Measurements from ENCODE around the gene PDE6B.

GRCh38 chr4:629915-630641 is 4.7 kb downstream of the PDE6B start:
- TF ChIP-seq HNF1B (CRISPR knock-in tag; IDR thresholded peaks at IDR 0.05) (no peak), TSC22D2 (CRISPR knock-in tag; IDR thresholded peaks at IDR 0.05; ENCODE audit: borderline replicate concordance) (no peak), SNAPC2 (CRISPR knock-in tag; IDR thresholded peaks at IDR 0.05) (no peak), ZFP1 (CRISPR knock-in tag; IDR thresholded peaks at IDR 0.05) (no peak), POLR2A (IDR thresholded peaks at IDR 0.05; ENCODE audit: insufficient read depth in 1 of 2, low read depth in 2 of 2, low read length in 2 of 2) (no peak), ZBTB7A (CRISPR knock-in tag; IDR thresholded peaks at IDR 0.05) (no peak), ONECUT2 (CRISPR knock-in tag; IDR thresholded peaks at IDR 0.05) (no peak)
- TF ChIP-seq, protein P1, sequence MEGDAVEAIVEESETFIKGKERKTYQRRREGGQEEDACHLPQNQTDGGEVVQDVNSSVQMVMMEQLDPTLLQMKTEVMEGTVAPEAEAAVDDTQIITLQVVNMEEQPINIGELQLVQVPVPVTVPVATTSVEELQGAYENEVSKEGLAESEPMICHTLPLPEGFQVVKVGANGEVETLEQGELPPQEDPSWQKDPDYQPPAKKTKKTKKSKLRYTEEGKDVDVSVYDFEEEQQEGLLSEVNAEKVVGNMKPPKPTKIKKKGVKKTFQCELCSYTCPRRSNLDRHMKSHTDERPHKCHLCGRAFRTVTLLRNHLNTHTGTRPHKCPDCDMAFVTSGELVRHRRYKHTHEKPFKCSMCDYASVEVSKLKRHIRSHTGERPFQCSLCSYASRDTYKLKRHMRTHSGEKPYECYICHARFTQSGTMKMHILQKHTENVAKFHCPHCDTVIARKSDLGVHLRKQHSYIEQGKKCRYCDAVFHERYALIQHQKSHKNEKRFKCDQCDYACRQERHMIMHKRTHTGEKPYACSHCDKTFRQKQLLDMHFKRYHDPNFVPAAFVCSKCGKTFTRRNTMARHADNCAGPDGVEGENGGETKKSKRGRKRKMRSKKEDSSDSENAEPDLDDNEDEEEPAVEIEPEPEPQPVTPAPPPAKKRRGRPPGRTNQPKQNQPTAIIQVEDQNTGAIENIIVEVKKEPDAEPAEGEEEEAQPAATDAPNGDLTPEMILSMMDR (CRISPR knock-in tag; IDR thresholded peaks at IDR 0.05), result no peak
- TF ChIP-seq, protein P2, sequence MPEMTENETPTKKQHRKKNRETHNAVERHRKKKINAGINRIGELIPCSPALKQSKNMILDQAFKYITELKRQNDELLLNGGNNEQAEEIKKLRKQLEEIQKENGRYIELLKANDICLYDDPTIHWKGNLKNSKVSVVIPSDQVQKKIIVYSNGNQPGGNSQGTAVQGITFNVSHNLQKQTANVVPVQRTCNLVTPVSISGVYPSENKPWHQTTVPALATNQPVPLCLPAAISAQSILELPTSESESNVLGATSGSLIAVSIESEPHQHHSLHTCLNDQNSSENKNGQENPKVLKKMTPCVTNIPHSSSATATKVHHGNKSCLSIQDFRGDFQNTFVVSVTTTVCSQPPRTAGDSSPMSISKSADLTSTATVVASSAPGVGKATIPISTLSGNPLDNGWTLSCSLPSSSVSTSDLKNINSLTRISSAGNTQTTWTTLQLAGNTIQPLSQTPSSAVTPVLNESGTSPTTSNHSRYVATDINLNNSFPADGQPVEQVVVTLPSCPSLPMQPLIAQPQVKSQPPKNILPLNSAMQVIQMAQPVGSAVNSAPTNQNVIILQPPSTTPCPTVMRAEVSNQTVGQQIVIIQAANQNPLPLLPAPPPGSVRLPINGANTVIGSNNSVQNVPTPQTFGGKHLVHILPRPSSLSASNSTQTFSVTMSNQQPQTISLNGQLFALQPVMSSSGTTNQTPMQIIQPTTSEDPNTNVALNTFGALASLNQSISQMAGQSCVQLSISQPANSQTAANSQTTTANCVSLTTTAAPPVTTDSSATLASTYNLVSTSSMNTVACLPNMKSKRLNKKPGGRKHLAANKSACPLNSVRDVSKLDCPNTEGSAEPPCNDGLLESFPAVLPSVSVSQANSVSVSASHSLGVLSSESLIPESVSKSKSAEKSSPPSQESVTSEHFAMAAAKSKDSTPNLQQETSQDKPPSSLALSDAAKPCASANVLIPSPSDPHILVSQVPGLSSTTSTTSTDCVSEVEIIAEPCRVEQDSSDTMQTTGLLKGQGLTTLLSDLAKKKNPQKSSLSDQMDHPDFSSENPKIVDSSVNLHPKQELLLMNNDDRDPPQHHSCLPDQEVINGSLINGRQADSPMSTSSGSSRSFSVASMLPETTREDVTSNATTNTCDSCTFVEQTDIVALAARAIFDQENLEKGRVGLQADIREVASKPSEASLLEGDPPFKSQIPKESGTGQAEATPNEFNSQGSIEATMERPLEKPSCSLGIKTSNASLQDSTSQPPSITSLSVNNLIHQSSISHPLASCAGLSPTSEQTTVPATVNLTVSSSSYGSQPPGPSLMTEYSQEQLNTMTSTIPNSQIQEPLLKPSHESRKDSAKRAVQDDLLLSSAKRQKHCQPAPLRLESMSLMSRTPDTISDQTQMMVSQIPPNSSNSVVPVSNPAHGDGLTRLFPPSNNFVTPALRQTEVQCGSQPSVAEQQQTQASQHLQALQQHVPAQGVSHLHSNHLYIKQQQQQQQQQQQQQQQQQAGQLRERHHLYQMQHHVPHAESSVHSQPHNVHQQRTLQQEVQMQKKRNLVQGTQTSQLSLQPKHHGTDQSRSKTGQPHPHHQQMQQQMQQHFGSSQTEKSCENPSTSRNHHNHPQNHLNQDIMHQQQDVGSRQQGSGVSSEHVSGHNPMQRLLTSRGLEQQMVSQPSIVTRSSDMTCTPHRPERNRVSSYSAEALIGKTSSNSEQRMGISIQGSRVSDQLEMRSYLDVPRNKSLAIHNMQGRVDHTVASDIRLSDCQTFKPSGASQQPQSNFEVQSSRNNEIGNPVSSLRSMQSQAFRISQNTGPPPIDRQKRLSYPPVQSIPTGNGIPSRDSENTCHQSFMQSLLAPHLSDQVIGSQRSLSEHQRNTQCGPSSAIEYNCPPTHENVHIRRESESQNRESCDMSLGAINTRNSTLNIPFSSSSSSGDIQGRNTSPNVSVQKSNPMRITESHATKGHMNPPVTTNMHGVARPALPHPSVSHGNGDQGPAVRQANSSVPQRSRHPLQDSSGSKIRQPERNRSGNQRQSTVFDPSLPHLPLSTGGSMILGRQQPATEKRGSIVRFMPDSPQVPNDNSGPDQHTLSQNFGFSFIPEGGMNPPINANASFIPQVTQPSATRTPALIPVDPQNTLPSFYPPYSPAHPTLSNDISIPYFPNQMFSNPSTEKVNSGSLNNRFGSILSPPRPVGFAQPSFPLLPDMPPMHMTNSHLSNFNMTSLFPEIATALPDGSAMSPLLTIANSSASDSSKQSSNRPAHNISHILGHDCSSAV (CRISPR knock-in tag; IDR thresholded peaks at IDR 0.05; ENCODE audit: borderline replicate concordance), result no peak
- TF ChIP-seq, protein P3, sequence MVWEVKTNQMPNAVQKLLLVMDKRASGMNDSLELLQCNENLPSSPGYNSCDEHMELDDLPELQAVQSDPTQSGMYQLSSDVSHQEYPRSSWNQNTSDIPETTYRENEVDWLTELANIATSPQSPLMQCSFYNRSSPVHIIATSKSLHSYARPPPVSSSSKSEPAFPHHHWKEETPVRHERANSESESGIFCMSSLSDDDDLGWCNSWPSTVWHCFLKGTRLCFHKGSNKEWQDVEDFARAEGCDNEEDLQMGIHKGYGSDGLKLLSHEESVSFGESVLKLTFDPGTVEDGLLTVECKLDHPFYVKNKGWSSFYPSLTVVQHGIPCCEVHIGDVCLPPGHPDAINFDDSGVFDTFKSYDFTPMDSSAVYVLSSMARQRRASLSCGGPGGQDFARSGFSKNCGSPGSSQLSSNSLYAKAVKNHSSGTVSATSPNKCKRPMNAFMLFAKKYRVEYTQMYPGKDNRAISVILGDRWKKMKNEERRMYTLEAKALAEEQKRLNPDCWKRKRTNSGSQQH (CRISPR knock-in tag; IDR thresholded peaks at IDR 0.05; ENCODE audit: low read depth), result no peak
